Mesothelial cell of epicardium (in vitro differentiated cells): ENCODE results near the gene FBXO31. TPM values are rescaled to one million over a fixed set of nuclear protein-coding genes. Genes with fewer than 3 reads are reported as not detected.

Experiments used
- DNase-seq, 2 experiments: peaks; one replicate each; pipeline ENCODE4 v3.0.0; 2021; ENCODE audit warnings: low spot score in 2 of 2; ENCODE audit not compliant: unreplicated experiment in 2 of 2
- H3K27ac Mint-ChIP-seq: 2 replicates; pipeline ENCODE4 v1.8.0; 2021; ENCODE audit warnings: mixed read lengths
- H3K27me3 Mint-ChIP-seq: 2 replicates; pipeline ENCODE4 v1.8.0; 2021; ENCODE audit warnings: low read depth, mixed read lengths
- H3K36me3 Mint-ChIP-seq: 2 replicates; pipeline ENCODE4 v1.8.0; 2021; ENCODE audit warnings: mixed read lengths
- H3K4me1 Mint-ChIP-seq: 2 replicates; pipeline ENCODE4 v1.8.0; 2021; ENCODE audit warnings: mixed read lengths
- H3K4me3 Mint-ChIP-seq: 2 replicates; pipeline ENCODE4 v1.8.0; 2021; ENCODE audit warnings: mild to moderate bottlenecking, moderate library complexity, mixed read lengths
- H3K9me3 Mint-ChIP-seq: 2 replicates; pipeline ENCODE4 v1.8.0; 2021; ENCODE audit warnings: mixed read lengths
- total RNA-seq: library from RNA; stranded (reverse); gene quantifications from 3 replicates; pipeline ENCODE4 v1.2.1, GENCODE V29; 2021
- TF ChIP-seq, protein P1 (sequence below): fragments of 200-600 bp; sonication (generic); IDR thresholded peaks from one replicate; pipeline ENCODE4 v1.5.0; 2021; ENCODE audit warnings: antibody characterized with exemption; ENCODE audit not compliant: unreplicated experiment

The FBXO31 gene
- total RNA-seq, 1 donor from 2014 or later, result 38.1 TPM

DNA sequence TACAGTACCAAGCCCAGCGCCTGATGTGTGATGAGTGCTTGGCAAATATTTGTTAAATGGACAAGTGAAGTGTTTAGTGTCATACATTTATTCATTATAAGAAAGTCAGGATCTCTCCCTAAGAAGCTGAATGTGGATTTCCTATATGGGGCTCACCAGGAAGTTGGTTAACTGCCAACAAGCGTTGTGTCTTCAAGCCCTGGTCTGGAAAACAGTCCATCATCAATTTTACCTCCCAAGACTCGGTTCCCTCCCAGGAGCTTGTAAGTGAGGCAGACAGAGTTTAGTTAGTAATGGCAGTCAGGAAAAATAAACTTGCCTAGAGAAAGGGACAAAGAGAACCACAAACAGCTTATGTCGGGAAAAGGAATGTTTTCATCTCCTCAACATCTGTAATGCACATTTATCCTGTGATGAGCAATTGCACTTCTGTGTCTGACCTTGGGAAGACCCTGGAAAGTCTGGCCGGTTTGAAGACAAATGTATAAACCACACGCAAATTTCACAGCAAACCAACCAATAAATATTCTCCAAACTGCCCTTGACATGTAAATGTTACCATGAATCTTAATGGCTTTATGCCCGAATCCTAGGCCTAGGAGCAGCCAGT lies 94.7 kb downstream of the FBXO31 start:
- H3K27me3 Mint-ChIP-seq, result peaks cover 6% of the 10 kb centered on the region
- H3K36me3 Mint-ChIP-seq, result peaks cover 15% of the 10 kb centered on the region
- peak overlapping the region; percentile 63 for H3K27ac Mint-ChIP-seq
- no peak overlapping the region for H3K4me3 Mint-ChIP-seq
- peaks cover 24% of the 10 kb centered on the region for H3K9me3 Mint-ChIP-seq
- peaks cover 10% of the 10 kb centered on the region for H3K4me1 Mint-ChIP-seq
- no peak for DNase-seq
- TF ChIP-seq, protein P1, sequence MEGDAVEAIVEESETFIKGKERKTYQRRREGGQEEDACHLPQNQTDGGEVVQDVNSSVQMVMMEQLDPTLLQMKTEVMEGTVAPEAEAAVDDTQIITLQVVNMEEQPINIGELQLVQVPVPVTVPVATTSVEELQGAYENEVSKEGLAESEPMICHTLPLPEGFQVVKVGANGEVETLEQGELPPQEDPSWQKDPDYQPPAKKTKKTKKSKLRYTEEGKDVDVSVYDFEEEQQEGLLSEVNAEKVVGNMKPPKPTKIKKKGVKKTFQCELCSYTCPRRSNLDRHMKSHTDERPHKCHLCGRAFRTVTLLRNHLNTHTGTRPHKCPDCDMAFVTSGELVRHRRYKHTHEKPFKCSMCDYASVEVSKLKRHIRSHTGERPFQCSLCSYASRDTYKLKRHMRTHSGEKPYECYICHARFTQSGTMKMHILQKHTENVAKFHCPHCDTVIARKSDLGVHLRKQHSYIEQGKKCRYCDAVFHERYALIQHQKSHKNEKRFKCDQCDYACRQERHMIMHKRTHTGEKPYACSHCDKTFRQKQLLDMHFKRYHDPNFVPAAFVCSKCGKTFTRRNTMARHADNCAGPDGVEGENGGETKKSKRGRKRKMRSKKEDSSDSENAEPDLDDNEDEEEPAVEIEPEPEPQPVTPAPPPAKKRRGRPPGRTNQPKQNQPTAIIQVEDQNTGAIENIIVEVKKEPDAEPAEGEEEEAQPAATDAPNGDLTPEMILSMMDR, result no peak

DNA sequence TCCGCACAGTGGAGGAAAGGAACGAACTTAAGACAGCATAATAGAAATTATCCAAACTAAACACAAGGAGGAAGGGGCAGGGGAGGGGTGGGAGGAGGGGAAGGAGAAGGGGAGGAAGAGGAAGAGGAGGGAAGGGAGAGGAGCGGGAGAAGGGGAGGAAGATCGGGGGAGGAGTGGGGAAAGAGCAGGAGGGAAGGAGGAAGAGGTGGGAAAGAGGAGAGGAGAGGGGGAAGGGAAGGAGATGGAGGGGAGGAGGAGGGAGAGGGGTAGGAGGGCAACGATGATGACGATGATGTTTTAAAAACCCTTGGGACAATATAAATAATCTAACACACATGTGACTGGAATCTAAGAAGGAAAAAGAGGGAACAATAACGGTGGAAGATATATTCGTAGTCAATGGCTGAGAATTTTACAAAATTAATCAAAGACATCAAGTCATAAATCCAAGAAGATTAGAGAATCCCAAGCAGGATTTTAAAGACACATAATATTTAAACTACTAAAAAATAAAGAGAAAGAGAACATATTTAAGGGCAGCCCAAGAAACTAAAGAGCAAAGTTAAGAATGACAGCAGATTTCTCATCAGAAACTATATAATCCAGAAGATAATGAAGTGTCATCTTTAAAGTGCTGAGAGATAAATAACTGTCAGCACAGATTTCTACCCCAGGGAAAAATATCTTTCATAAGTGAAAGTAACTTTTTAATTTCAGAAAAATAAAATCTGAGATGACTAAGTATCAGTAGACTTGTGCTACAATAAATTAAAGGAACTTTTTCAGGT lies 96.5 kb downstream of the FBXO31 start:
- Mint-ChIP-seq H3K4me3 (no peak overlapping the region), H3K4me1 (peaks cover 10% of the 10 kb centered on the region), H3K27me3 (peaks cover 6% of the 10 kb centered on the region), H3K9me3 (peaks cover 21% of the 10 kb centered on the region), H3K36me3 (peaks cover 11% of the 10 kb centered on the region), H3K27ac (no peak overlapping the region)
- TF ChIP-seq, protein P1, result no peak
- no peak for DNase-seq

DNA sequence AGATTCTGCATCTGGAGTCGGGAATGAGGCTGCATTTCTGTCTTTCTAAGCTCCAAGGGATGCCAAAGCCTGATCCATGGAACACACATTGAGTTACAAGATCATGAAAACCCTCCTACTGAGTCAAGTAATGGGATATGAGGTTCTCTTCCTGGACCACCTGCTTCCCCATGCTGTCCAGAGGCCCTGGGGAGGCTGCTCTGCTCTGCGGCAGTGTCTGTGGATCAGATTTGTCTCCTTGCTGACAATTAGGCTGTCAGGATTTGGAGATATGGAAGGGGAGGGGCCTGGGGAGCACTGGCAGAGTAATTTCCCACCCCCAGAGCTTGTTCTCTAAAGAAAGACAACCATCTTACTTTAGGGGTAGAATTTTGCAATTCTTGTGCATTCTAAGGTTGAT lies 99.4 kb downstream of the FBXO31 start:
- Mint-ChIP-seq H3K4me3 (no peak overlapping the region), H3K27me3 (peaks cover 29% of the 10 kb centered on the region), H3K27ac (no peak overlapping the region), H3K36me3 (peaks cover 10% of the 10 kb centered on the region), H3K9me3 (peaks cover 20% of the 10 kb centered on the region), H3K4me1 (peaks cover 8% of the 10 kb centered on the region)
- no peak for DNase-seq
- TF ChIP-seq, protein P1, result no peak

DNA sequence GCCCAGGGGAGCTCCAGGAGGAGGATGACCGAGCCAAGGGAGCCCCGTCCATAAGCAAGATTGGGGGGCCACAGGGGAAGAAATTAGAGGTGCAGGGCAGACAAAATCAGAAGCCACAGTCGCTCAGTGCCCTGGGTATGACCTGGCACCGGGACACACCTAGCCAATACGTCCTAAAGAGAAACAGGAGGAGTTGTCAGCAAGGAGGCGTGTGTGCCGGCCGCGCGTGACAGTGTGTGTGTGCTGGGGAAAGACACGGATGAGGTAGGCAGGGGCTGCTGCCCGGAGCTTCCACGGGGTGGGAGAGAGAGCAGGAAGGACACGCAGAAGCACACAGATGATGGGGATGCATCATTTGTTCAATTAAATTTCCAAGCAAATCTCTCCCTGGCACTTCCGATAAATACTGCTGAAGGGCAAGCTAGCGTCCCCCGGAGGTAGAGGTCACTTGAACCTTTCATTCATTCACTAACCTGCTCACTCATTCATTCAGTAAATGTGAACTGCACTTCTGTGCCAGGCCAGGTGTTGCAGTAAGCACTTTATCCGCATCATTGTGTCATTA lies 104.4 kb downstream of the FBXO31 start:
- DNase-seq, result no peak
- H3K4me3 Mint-ChIP-seq, result no peak overlapping the region
- no peaks in the 10 kb centered on the region for H3K9me3 Mint-ChIP-seq
- peaks cover under 1% of the 10 kb centered on the region for H3K36me3 Mint-ChIP-seq
- no peak overlapping the region for H3K27ac Mint-ChIP-seq
- TF ChIP-seq, protein P1, result no peak
- H3K4me1 Mint-ChIP-seq, result peaks cover 25% of the 10 kb centered on the region
- peaks cover 33% of the 10 kb centered on the region for H3K27me3 Mint-ChIP-seq

DNA sequence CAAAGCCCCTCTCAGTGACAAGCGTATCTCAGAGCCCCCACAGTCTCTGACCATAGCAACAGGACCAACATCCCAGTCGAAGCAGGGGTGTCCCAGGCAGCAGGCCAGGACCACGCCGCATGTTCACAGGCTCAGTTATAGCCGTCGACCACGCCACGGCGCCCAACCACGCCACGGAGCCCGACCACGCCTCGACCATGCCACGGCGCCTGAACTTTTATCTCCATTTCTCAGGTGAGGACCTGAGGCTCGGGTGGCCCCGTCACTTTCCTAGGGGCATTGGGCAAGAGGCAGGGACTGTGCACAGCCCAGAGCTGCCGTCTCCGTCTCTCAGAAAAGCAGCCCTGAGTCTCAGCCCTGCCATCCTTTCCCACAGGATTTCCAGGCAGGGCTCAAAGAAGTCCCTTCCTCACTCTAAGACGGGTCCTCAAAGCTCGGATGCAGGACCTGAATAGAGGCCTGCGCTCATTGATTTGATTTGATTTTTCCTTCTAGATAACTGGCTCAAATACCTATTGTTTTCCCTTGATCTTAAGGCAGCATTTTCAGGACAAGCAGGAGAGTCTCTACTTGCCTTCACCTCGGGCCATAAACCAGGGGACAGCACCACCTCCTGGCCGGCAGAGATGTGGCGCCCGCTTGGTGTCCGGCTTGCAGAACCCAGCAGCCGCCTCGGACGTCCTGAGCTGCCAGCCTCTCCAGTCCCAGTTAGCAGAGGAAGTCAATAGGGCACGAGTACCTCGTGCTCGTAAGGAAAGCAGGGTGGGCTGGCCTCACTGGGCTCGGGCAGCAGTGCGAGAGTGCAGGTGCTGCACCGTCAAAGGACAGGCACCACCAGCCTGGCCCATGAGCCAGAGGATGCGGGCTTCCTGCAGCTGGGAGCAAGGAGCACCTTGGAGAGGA lies 105.1 kb downstream of the FBXO31 start:
- Mint-ChIP-seq H3K4me1 (peaks cover 25% of the 10 kb centered on the region), H3K4me3 (no peak overlapping the region), H3K9me3 (no peaks in the 10 kb centered on the region), H3K27ac (no peak overlapping the region), H3K27me3 (peaks cover 30% of the 10 kb centered on the region), H3K36me3 (no peaks in the 10 kb centered on the region)
- peak; percentile 66 to 87 for DNase-seq
- TF ChIP-seq, protein P1, result peak; percentile 92
